Measurements from ENCODE around the gene SCART1.
"Not testable (repeated sequence)": the region's sequence is repeated elsewhere in the genome, so short reads cannot be mapped to it uniquely, and the experiment has no call there.

The SCART1 gene

DNA sequence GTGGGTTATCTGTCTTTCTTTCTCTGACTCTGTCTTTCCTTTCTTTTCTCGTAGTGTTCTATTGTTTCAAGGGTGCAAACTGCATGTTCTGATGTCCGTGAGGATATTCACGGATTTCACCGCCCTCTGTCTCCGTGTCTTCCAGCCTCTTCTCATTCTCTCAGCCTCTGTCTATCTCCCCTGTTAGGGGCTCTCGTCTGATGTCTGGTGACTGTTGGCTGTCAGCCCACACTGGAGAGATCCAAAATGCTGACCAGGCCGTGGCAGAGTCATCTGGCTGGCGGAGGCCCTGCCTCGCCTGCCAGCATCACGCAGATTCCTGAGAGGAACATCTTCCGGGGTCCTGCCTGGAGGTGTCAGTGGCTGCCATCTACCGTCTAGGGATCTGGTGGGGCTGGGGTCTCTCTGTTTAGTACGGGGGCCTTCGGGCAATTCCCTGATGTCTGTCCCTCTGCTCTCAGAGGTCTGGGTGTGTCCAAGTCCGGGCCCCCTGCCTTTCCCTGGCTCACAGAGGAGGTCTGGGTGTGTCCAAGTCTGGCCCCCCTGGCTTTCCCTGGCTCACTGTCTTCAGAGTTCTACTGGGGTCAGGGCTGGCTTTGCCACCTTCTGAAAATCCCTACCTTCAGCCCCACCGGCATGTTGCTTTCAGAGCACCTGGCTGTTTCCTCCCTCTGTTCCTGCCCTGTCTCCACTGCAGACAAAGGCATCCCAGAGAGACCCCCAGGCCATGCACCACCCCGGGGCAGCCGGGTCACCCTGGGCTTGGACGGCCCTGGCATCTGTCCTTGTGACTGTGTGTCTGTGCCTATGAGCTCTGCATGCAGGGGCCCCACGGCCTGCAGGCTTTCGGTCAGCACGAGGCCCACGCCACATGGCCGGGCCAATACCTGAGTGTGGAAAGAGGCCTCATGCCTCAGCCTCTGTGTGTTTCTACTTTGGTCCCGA, 14.0 kb upstream of the SCART1 start:
- TF ChIP-seq, protein P1, sequence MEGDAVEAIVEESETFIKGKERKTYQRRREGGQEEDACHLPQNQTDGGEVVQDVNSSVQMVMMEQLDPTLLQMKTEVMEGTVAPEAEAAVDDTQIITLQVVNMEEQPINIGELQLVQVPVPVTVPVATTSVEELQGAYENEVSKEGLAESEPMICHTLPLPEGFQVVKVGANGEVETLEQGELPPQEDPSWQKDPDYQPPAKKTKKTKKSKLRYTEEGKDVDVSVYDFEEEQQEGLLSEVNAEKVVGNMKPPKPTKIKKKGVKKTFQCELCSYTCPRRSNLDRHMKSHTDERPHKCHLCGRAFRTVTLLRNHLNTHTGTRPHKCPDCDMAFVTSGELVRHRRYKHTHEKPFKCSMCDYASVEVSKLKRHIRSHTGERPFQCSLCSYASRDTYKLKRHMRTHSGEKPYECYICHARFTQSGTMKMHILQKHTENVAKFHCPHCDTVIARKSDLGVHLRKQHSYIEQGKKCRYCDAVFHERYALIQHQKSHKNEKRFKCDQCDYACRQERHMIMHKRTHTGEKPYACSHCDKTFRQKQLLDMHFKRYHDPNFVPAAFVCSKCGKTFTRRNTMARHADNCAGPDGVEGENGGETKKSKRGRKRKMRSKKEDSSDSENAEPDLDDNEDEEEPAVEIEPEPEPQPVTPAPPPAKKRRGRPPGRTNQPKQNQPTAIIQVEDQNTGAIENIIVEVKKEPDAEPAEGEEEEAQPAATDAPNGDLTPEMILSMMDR (IDR thresholded peaks at IDR 0.05; ENCODE audit: low read depth, low read length): no peak
- no peak for DNase-seq (ENCODE audit: low read depth, low spot score)
- in situ Hi-C loops (cut with HindIII; ENCODE audit: low sequenced_read_pairs): no loop called here
- no peak overlapping the region for H3K4me3 ChIP-seq (ENCODE audit: low read depth, low read length)

DNA sequence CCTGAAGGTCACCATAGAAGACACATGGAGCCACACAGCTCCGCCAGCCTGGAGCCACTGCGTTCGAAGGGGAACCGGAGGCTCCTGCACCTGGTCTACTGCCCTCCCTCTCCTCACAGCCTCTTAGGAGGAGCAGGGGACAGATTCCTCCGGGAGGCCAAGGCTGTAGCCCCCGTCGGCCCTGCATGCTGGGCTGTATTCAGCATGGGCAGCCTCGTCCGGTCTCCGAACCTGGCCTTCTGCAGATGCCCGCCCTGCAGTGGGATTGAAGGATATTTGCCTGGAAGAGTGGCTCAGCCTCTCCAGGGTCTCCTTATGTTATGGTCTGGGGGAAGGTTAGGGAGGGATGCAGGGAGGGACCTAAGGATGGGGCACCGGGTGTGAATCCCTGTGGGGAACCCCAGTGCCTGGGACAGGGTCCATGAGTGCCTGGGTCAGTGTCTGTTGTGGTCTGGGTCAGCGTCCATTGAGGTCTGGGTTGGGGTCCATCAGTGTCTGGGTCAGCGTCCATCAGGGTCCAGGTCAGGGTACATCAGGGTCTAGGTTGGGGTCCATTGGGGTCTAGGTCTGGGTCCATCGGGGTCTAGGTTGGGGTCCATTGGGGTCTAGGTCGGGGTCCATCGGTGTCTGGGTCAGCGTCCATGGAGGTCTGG, 13.0 kb upstream of the SCART1 start:
- no peak overlapping the region for H3K4me3 ChIP-seq (ENCODE audit: low read depth, low read length)
- TF ChIP-seq, protein P1 (IDR thresholded peaks at IDR 0.05; ENCODE audit: low read depth, low read length): no peak
- in situ Hi-C loops (cut with HindIII; ENCODE audit: low sequenced_read_pairs): no loop called here
- no peak for DNase-seq (ENCODE audit: low read depth, low spot score)

DNA sequence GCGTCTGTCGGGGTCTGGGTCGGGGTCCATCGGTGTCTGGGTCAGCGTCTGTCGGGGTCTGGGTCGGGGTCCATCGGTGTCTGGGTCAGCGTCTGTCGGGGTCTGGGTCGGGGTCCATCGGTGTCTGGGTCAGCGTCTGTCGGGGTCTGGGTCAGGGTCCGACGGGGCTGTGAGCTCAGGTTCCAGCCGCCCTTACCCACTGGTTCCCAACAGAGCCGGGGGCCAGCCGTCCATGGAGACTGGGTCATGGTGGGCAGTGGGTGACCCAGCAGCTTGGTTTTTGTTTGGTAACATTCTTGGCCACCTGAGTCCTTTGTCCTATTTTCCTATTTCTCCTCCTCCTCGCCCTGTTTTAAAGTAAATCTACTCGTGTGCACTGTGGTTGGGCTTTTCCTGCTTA, 12.4 kb upstream of the SCART1 start:
- H3K4me3 ChIP-seq (ENCODE audit: low read depth, low read length); in situ Hi-C loops (cut with HindIII; ENCODE audit: low sequenced_read_pairs); DNase-seq (ENCODE audit: low read depth, low spot score): not testable (repeated sequence)

DNA sequence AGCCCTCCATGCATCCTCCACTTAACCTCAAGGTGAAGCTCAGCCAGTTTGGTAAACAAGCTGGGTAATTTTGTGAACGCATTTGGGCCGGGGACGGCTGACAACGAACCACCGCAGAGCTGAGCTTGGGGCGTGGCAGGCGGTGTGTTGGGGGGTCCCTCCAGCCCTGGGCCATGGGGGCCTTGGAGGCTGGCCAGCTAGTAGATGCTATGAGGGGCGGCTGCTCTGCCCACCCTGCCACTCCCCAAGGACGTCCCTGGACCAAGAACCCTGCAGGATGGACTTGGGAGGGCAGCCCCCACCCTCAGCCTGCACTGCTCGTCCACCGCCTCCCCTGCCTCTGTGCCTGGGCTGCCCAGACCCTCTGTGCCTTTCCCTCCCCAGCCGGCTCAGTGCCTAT, 12.0 kb upstream of the SCART1 start:
- no peak for DNase-seq (ENCODE audit: low read depth, low spot score)
- H3K4me3 ChIP-seq (ENCODE audit: low read depth, low read length): no peak overlapping the region
- in situ Hi-C loops (cut with HindIII; ENCODE audit: low sequenced_read_pairs): no loop called here
- TF ChIP-seq, protein P1 (IDR thresholded peaks at IDR 0.05; ENCODE audit: low read depth, low read length): no peak

DNA sequence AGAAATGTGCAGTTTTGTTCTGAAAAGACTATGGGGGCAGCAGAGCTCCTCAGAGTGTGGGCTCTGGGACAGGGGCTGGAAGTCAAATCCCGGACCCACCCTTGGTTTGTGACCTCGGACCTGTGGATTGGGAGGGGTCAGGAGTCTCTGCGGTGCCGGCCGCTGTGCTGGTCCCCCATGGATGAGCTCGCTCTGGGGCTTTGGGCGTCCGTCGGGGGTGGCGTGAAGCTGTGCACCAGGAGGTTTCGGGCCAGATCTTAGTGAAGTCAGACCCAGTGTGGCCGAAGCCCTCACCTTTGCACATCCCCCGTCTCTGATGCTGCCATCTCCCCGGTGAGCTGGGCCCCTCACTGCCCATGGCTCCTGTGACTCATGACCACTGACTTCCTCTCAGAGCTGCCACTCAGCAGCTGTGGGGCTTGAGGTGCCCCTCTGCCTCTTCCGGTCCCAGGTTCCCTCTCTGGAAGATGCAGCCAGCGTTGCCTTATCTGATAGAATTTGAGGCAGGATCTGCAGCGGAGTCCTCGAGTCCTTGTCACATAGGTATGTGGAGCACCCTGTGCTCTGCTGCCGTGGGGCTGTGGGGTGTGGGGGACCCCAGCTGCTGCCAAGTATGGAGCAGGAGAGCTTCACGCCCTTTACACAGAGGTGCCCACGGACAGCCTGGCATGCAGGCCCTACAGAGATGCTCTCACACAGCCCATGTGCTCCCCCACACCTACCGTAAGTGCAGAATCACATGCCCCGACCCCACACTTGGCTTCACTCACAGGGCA, 11.4 kb upstream of the SCART1 start:
- no peak for DNase-seq (ENCODE audit: low read depth, low spot score)
- TF ChIP-seq, protein P1 (IDR thresholded peaks at IDR 0.05; ENCODE audit: low read depth, low read length): no peak
- in situ Hi-C loops (cut with HindIII; ENCODE audit: low sequenced_read_pairs): no loop called here
- no peak overlapping the region for H3K4me3 ChIP-seq (ENCODE audit: low read depth, low read length)

DNA sequence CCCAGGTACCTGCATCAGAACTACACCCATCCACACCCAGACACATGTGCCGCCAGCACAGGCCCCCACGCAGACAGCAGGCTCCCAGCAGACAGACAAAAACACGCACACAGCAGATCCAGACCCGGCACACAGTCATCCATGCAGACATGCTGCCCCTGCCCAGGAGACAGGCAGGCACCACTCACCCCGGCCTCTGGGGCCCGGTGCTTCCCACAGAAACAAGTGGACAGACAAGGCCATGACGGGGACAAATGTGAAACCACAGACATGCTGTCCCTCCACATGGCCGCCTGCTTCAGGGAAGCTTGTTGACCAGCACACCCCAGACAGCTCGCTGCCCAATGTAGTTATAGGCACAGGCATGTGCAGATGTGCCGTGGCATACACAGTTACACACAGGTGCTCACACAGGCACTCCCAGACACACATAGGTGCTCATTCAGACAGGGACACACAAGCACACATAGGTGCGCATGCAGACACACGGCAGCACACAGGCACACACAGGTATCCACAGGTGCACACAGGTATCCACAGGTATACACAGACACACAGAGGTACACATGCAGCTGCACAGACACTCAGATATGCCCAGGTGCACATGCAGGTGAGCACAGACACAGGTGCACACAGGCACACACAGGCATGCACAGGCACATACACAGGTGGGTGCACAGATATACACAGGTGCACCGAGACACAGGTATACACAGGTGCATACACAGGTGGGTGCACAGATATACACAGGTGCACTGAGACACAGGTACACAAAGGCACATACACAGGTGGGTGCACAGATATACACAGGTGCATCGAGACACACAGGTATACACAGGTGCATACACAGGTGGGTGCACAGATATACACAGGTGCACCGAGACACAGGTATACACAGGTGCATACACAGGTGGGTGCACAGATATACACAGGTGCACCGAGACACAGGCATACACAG, 10.5 kb upstream of the SCART1 start:
- TF ChIP-seq, protein P1 (IDR thresholded peaks at IDR 0.05; ENCODE audit: low read depth, low read length): no peak
- in situ Hi-C loops (cut with HindIII; ENCODE audit: low sequenced_read_pairs): no loop called here
- H3K4me3 ChIP-seq (ENCODE audit: low read depth, low read length): no peak overlapping the region
- DNase-seq (ENCODE audit: low read depth, low spot score): no peak
